ENCODE measurements around the gene PTPN20. TPM values are rescaled to one million over a fixed set of nuclear protein-coding genes. Genes with fewer than 3 reads are reported as not detected.

Gene PTPN20
- total RNA-seq, 2 experiments from 2014 or later = 2.2 to 2.5 TPM

GRCh38 chr10:47038881-47039561 is 127.8 kb downstream of the PTPN20 start:
- no peaks in the 10 kb centered on the region for H3K36me3 Mint-ChIP-seq (ENCODE audit: low read depth)
- DNase-seq = no peak
- no peak for TF ChIP-seq CTCF (IDR thresholded peaks at IDR 0.05)
- POLR2A ChIA-PET = no interaction called here
- intact Hi-C loops (cut with DNase I, micrococcal nuclease) = no loop called here
- Histone ChIP-seq H3K4me1 (ENCODE audit: insufficient read depth, low read length) (no peaks in the 10 kb centered on the region), H3K9me3 (ENCODE audit: control insufficient read depth in 1 of 2, insufficient read depth in 1 of 2, low read length in 2 of 2) (no peaks in the 10 kb centered on the region), H3K27ac (ENCODE audit: low read depth in 1 of 2, low read length in 2 of 2) (no peak overlapping the region), H3K36me3 (ENCODE audit: insufficient read depth, low read length) (no peaks in the 10 kb centered on the region), H3K27me3 (ENCODE audit: control insufficient read depth in 1 of 2, insufficient read depth in 2 of 2, low read length in 2 of 2) (no peaks in the 10 kb centered on the region), H3K4me3 (ENCODE audit: low read length) (no peak overlapping the region)
- CTCF ChIA-PET = no interaction called here
- H3K27me3 Mint-ChIP-seq = no peaks in the 10 kb centered on the region
- H3K9me3 Mint-ChIP-seq = no peaks in the 10 kb centered on the region
- H3K27ac Mint-ChIP-seq = no peak overlapping the region
- H3K4me3 Mint-ChIP-seq = no peak overlapping the region
- H3K4me1 Mint-ChIP-seq (ENCODE audit: low read depth) = no peaks in the 10 kb centered on the region
- ATAC-seq (ENCODE audit: poor library complexity) = no peak

- Mint-ChIP-seq H3K27ac (no peak overlapping the region), H3K4me1 (ENCODE audit: low read depth) (no peaks in the 10 kb centered on the region), H3K36me3 (ENCODE audit: low read depth) (no peaks in the 10 kb centered on the region), H3K9me3 (no peaks in the 10 kb centered on the region), H3K4me3 (no peak overlapping the region), H3K27me3 (no peaks in the 10 kb centered on the region)
- TF ChIP-seq CTCF (IDR thresholded peaks at IDR 0.05) = no peak
- Histone ChIP-seq H3K27me3 (ENCODE audit: control insufficient read depth in 1 of 2, insufficient read depth in 2 of 2, low read length in 2 of 2) (no peaks in the 10 kb centered on the region), H3K4me1 (ENCODE audit: insufficient read depth, low read length) (no peaks in the 10 kb centered on the region), H3K27ac (ENCODE audit: low read depth in 1 of 2, low read length in 2 of 2) (no peak overlapping the region), H3K9me3 (ENCODE audit: control insufficient read depth in 1 of 2, insufficient read depth in 1 of 2, low read length in 2 of 2) (no peaks in the 10 kb centered on the region), H3K36me3 (ENCODE audit: insufficient read depth, low read length) (no peaks in the 10 kb centered on the region), H3K4me3 (ENCODE audit: low read length) (no peak overlapping the region)
- ChIA-PET CTCF (no interaction called here), POLR2A (no interaction called here)
- ATAC-seq (ENCODE audit: poor library complexity) = no peak
- intact Hi-C loops (cut with DNase I, micrococcal nuclease) = no loop called here
- DNase-seq = no peak
These were observed 128.3 kb downstream of the PTPN20 start for GRCh38 chr10:47039562-47039913.

GRCh38 chr10:47040041-47040491 is 128.8 kb downstream of the PTPN20 start:
- Mint-ChIP-seq H3K9me3 (no peaks in the 10 kb centered on the region), H3K27ac (no peak overlapping the region), H3K36me3 (ENCODE audit: low read depth) (no peaks in the 10 kb centered on the region), H3K27me3 (no peaks in the 10 kb centered on the region), H3K4me1 (ENCODE audit: low read depth) (no peaks in the 10 kb centered on the region), H3K4me3 (no peak overlapping the region)
- H3K27me3 ChIP-seq (ENCODE audit: control insufficient read depth in 1 of 2, insufficient read depth in 2 of 2, low read length in 2 of 2) = no peaks in the 10 kb centered on the region
- H3K4me1 ChIP-seq (ENCODE audit: insufficient read depth, low read length) = no peaks in the 10 kb centered on the region
- H3K4me3 ChIP-seq (ENCODE audit: low read length) = no peak overlapping the region
- H3K9me3 ChIP-seq (ENCODE audit: control insufficient read depth in 1 of 2, insufficient read depth in 1 of 2, low read length in 2 of 2) = no peaks in the 10 kb centered on the region
- intact Hi-C loops (cut with DNase I, micrococcal nuclease) = loop anchor here in 1 of 2 experiments (10.0 kb wide), 1 partner anchor 125 kb away; no protein-coding TSS in a partner anchor
- no peak for ATAC-seq (ENCODE audit: poor library complexity)
- TF ChIP-seq CTCF (IDR thresholded peaks at IDR 0.05) = no peak
- no peak overlapping the region for H3K27ac ChIP-seq (ENCODE audit: low read depth in 1 of 2, low read length in 2 of 2)
- DNase-seq = no peak
- CTCF ChIA-PET = no interaction called here
- POLR2A ChIA-PET = no interaction called here
- no peaks in the 10 kb centered on the region for H3K36me3 ChIP-seq (ENCODE audit: insufficient read depth, low read length)
